DOHH2 (cell line): ENCODE measurements around the gene METAP1D.
A peak's percentile ranks its signal among the peaks of the same experiment; 100 is the strongest.

Experiments
- H3F3A ChIP-seq: fragments of 200-600 bp; sonication (generic), shearing (Covaris generic); 2 replicates; pipeline ENCODE4 v1.6.0; 2016; ENCODE audit warnings: antibody characterized with exemption, mild to moderate bottlenecking; ENCODE audit not compliant: control insufficient read depth, insufficient read depth
- H3K27ac ChIP-seq: fragments of 200-600 bp; sonication (generic); 2 replicates; pipeline ENCODE4 v1.5.1; 2014; ENCODE audit warnings: low read depth, mild to moderate bottlenecking, low read length, moderate library complexity
- H3K27me3 ChIP-seq: fragments of 200-600 bp; sonication (generic); 2 replicates; pipeline ENCODE4 v1.6.1; 2014; ENCODE audit warnings: mild to moderate bottlenecking, low read length, mixed read lengths; ENCODE audit not compliant: control insufficient read depth
- H3K36me3 ChIP-seq: fragments of 200-600 bp; sonication (generic); 2 replicates; pipeline ENCODE4 v1.6.1; 2014; ENCODE audit warnings: mild to moderate bottlenecking, low read length, moderate library complexity, mixed read lengths; ENCODE audit not compliant: control insufficient read depth
- H3K4me1 ChIP-seq: fragments of 200-600 bp; sonication (generic); 2 replicates; pipeline ENCODE4 v1.6.1; 2014; ENCODE audit warnings: mild to moderate bottlenecking, low read length, mixed read lengths; ENCODE audit not compliant: control insufficient read depth
- H3K4me2 ChIP-seq: fragments of 200-600 bp; sonication (generic); 2 replicates; pipeline ENCODE4 v1.6.0; 2014; ENCODE audit warnings: mild to moderate bottlenecking, low read length, moderate library complexity
- H3K4me3 ChIP-seq: fragments of 200-600 bp; sonication (generic); 2 replicates; pipeline ENCODE4 v1.5.1; 2014; ENCODE audit warnings: mild to moderate bottlenecking, low read length, mixed read lengths
- H3K79me2 ChIP-seq: fragments of 200-600 bp; sonication (generic); 2 replicates; pipeline ENCODE4 v1.6.1; 2014; ENCODE audit warnings: mild to moderate bottlenecking, low read length, mixed read lengths; ENCODE audit not compliant: control insufficient read depth
- H3K9me2 ChIP-seq: fragments of 200-600 bp; sonication (generic); replicated peaks from 2 replicates; pipeline ENCODE4 v1.6.1; 2014; ENCODE audit warnings: mild to moderate bottlenecking, low read length, mixed read lengths; ENCODE audit not compliant: control insufficient read depth
- H3K9me3 ChIP-seq: fragments of 200-600 bp; sonication (generic); 2 replicates; pipeline ENCODE4 v1.6.1; 2014; ENCODE audit warnings: antibody characterized with exemption, low read length, mixed read lengths; ENCODE audit not compliant: control insufficient read depth, insufficient read depth
- H4K20me1 ChIP-seq: fragments of 200-600 bp; sonication (generic); 2 replicates; pipeline ENCODE4 v1.6.0; 2014; ENCODE audit warnings: low read depth, mild to moderate bottlenecking, antibody characterized with exemption, low read length, moderate library complexity; ENCODE audit not compliant: control insufficient read depth, insufficient read depth
- EZH2phosphoT487 ChIP-seq: fragments of 200-600 bp; sonication (generic); IDR thresholded peaks from 2 replicates; pipeline ENCODE4 v1.6.1; 2017; ENCODE audit warnings: borderline replicate concordance, mild to moderate bottlenecking, antibody characterized with exemption, low read length, moderate library complexity, mixed read lengths
- TF ChIP-seq, protein P1 (sequence below): fragments of 200-600 bp; sonication (generic); IDR thresholded peaks from one replicate; pipeline ENCODE4 v1.5.1; 2014; ENCODE audit warnings: antibody characterized with exemption, mild to moderate bottlenecking, low read depth, low read length; ENCODE audit not compliant: poor library complexity, severe bottlenecking

METAP1D gene

DNA sequence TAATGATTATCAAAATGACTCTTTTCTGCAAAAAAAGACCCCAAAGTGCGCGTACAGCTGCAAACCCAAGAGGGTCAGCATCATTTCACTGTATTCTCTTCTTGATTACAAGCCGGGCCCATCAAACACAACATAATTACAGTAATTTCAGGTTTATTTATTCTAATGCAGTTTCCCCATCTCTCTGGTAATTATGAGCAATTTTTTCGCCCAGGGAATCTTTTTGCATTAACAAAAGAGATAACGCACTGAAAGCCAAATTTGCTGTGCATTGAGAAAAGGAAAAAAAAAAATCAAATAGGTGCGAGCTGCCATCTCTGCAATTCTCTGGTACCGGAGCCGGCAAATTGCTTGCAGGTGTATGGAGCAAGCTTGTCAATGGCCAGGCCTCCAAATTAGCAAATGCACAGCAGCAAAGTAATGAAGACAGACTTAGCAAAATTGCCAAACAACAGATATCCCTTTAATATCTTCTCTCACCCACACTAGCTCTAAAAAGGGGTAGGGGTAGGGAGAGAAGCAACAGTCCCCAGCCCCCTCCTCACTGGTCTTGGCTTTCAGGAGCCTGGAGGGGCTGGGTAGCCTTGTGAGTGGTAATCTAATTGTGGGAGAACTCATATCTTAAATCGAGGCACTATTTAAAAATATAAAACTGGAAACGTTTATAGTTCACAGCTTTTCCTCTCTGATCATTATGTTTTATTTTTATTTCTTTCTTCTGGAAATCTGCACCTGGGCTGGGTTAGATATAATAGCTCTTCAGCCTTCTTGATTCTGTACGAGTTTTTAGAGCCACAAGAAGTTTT is 92.2 kb downstream of the METAP1D start:
- H3K27me3 ChIP-seq: peaks cover 93% of the 10 kb centered on the region
- H3K27ac ChIP-seq: no peak overlapping the region
- H3K9me2 ChIP-seq: no peaks in the 10 kb centered on the region
- H3K4me3 ChIP-seq: no peak overlapping the region
- no peaks in the 10 kb centered on the region for H3K36me3 ChIP-seq
- peak; percentile 79 for TF ChIP-seq EZH2phosphoT487
- TF ChIP-seq, protein P1, sequence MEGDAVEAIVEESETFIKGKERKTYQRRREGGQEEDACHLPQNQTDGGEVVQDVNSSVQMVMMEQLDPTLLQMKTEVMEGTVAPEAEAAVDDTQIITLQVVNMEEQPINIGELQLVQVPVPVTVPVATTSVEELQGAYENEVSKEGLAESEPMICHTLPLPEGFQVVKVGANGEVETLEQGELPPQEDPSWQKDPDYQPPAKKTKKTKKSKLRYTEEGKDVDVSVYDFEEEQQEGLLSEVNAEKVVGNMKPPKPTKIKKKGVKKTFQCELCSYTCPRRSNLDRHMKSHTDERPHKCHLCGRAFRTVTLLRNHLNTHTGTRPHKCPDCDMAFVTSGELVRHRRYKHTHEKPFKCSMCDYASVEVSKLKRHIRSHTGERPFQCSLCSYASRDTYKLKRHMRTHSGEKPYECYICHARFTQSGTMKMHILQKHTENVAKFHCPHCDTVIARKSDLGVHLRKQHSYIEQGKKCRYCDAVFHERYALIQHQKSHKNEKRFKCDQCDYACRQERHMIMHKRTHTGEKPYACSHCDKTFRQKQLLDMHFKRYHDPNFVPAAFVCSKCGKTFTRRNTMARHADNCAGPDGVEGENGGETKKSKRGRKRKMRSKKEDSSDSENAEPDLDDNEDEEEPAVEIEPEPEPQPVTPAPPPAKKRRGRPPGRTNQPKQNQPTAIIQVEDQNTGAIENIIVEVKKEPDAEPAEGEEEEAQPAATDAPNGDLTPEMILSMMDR: no peak
- H3K4me2 ChIP-seq: no peak overlapping the region
- H3K4me1 ChIP-seq: peaks cover 26% of the 10 kb centered on the region
- H3F3A ChIP-seq: peaks cover 14% of the 10 kb centered on the region; the same call in 1 of the 2 replicates
- H4K20me1 ChIP-seq: 0 out of 2 replicates have a peak, but pooled peaks cover under 1% of the 10 kb centered on the region
- no peaks in the 10 kb centered on the region for H3K79me2 ChIP-seq
- no peaks in the 10 kb centered on the region for H3K9me3 ChIP-seq

GRCh38 chr2:172092716-172093415 is 93.1 kb downstream of the METAP1D start:
- peaks cover 8% of the 10 kb centered on the region; the same call in 1 of the 2 replicates for H4K20me1 ChIP-seq
- H3K27ac ChIP-seq: no peak overlapping the region
- no peak overlapping the region for H3K4me3 ChIP-seq
- no peaks in the 10 kb centered on the region for H3K79me2 ChIP-seq
- no peaks in the 10 kb centered on the region for H3K9me3 ChIP-seq
- H3K4me1 ChIP-seq: peaks cover 29% of the 10 kb centered on the region
- TF ChIP-seq EZH2phosphoT487: no peak
- TF ChIP-seq, protein P1: no peak
- peaks cover 93% of the 10 kb centered on the region for H3K27me3 ChIP-seq
- H3F3A ChIP-seq: peaks cover 14% of the 10 kb centered on the region; the same call in 1 of the 2 replicates
- no peaks in the 10 kb centered on the region for H3K9me2 ChIP-seq
- H3K4me2 ChIP-seq: no peak overlapping the region
- no peaks in the 10 kb centered on the region for H3K36me3 ChIP-seq

GRCh38 chr2:172093416-172094293 is 93.9 kb downstream of the METAP1D start:
- TF ChIP-seq EZH2phosphoT487: no peak
- TF ChIP-seq, protein P1: no peak
- no peaks in the 10 kb centered on the region for H3K79me2 ChIP-seq
- no peaks in the 10 kb centered on the region for H3K36me3 ChIP-seq
- H3K27ac ChIP-seq: no peak overlapping the region
- no peaks in the 10 kb centered on the region for H3K9me2 ChIP-seq
- peaks cover 8% of the 10 kb centered on the region; the same call in 1 of the 2 replicates for H4K20me1 ChIP-seq
- H3K4me3 ChIP-seq: no peak overlapping the region
- H3K4me1 ChIP-seq: peaks cover 32% of the 10 kb centered on the region
- H3F3A ChIP-seq: peaks cover 19% of the 10 kb centered on the region
- H3K4me2 ChIP-seq: no peak overlapping the region
- peaks cover 92% of the 10 kb centered on the region for H3K27me3 ChIP-seq
- no peaks in the 10 kb centered on the region for H3K9me3 ChIP-seq
